Erythroblast (primary cell): ENCODE results near the gene GALNT7.

Experiments
- GATA1 ChIP-seq: IDR thresholded peaks from 2 replicates; pipeline ENCODE4 v1.6.1; 2011; ENCODE audit warnings: low read depth, mild to moderate bottlenecking, control low read depth, low read length, moderate library complexity
- POLR2A ChIP-seq: IDR thresholded peaks from 2 replicates; pipeline ENCODE4 v1.6.1; 2011; ENCODE audit warnings: mild to moderate bottlenecking, low read length

DNA sequence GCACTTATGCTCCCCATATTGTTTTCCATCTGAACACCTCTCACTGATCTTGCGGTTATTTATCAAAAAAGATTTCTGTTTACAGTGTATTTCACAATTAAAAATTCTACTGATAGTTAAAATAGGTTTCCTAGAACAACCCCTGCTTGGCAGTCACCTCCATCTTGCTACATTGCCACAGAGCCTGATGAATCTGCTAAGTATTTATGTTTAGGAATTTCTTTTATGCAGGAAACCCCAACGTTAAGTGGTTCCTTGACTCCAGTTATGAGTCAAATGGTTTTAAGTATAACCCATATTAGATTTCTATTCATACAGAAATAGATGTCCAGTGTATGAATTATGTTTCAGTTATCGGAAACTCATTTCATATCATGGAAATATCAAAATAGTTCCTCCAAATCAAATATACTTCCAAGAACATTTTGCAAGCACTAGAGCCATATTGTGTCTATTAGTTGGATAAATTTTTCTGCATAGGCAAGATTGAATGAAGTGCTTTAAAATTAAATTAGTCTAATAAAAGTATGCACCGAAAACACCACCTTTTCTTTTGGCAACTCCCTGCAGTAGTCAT lies 20.6 kb downstream of the GALNT7 start:
- TF ChIP-seq POLR2A (no peak), GATA1 (no peak)
